ENCODE results near the gene GALK2.
A peak's percentile ranks its signal among the peaks of the same experiment; 100 is the strongest.

GALK2 gene

GRCh38 chr15:49145651-49146609, 24.1 kb upstream of the GALK2 start:
- Histone ChIP-seq H3K4me3 (ENCODE audit: low read depth in 1 of 2, low read length in 1 of 2) (no peak overlapping the region), H3K27ac (no peak overlapping the region), H3K27me3 (no peaks in the 10 kb centered on the region), H3K36me3 (peaks cover 30% of the 10 kb centered on the region), H3K9me3 (no peaks in the 10 kb centered on the region), H3K4me1 (ENCODE audit: control insufficient read depth in 1 of 2, insufficient read depth in 1 of 2, low read depth in 1 of 2, low read length in 1 of 2) (peaks cover 24 to 29% of the 10 kb centered on the region in 2 experiments)
- TF ChIP-seq CTCF (IDR thresholded peaks at IDR 0.05): no peak

- Histone ChIP-seq H3K27me3 (no peaks in the 10 kb centered on the region), H3K27ac (peak overlapping the region; percentile 56), H3K36me3 (peaks cover 8% of the 10 kb centered on the region), H3K4me3 (ENCODE audit: low read depth in 1 of 2, low read length in 1 of 2) (no peak overlapping the region), H3K4me1 (ENCODE audit: control insufficient read depth in 1 of 2, insufficient read depth in 1 of 2, low read depth in 1 of 2, low read length in 1 of 2) (peaks cover 24 to 32% of the 10 kb centered on the region in 2 experiments), H3K9me3 (no peaks in the 10 kb centered on the region)
- no peak for TF ChIP-seq CTCF (IDR thresholded peaks at IDR 0.05)
Measured at GRCh38 chr15:49148298-49148697, 21.7 kb upstream of the GALK2 start.

GRCh38 chr15:49148727-49149126, 21.3 kb upstream of the GALK2 start:
- no peak for TF ChIP-seq CTCF (IDR thresholded peaks at IDR 0.05)
- Histone ChIP-seq H3K4me1 (ENCODE audit: control insufficient read depth in 1 of 2, insufficient read depth in 1 of 2, low read depth in 1 of 2, low read length in 1 of 2) (peaks cover 26 to 36% of the 10 kb centered on the region in 2 experiments), H3K27ac (peak overlapping the region; percentile 56), H3K9me3 (no peaks in the 10 kb centered on the region), H3K27me3 (no peaks in the 10 kb centered on the region), H3K4me3 (ENCODE audit: low read depth in 1 of 2, low read length in 1 of 2) (no peak overlapping the region), H3K36me3 (peaks cover 3% of the 10 kb centered on the region)

GRCh38 chr15:49151831-49152230, 18.2 kb upstream of the GALK2 start:
- no peak for TF ChIP-seq CTCF (IDR thresholded peaks at IDR 0.05)
- H3K27me3 ChIP-seq: no peaks in the 10 kb centered on the region
- H3K4me1 ChIP-seq (ENCODE audit: control insufficient read depth in 1 of 2, insufficient read depth in 1 of 2, low read depth in 1 of 2, low read length in 1 of 2): peaks cover 52 to 63% of the 10 kb centered on the region in 2 experiments
- H3K4me3 ChIP-seq (ENCODE audit: low read depth in 1 of 2, low read length in 1 of 2): no peak overlapping the region
- no peaks in the 10 kb centered on the region for H3K36me3 ChIP-seq
- H3K27ac ChIP-seq: no peak overlapping the region
- no peaks in the 10 kb centered on the region for H3K9me3 ChIP-seq

- Histone ChIP-seq H3K4me3 (ENCODE audit: low read depth in 1 of 2, low read length in 1 of 2) (no peak overlapping the region), H3K4me1 (ENCODE audit: control insufficient read depth in 1 of 2, insufficient read depth in 1 of 2, low read depth in 1 of 2, low read length in 1 of 2) (peaks cover 54 to 59% of the 10 kb centered on the region in 2 experiments), H3K9me3 (no peaks in the 10 kb centered on the region), H3K27ac (no peak overlapping the region), H3K36me3 (no peaks in the 10 kb centered on the region), H3K27me3 (no peaks in the 10 kb centered on the region)
- TF ChIP-seq CTCF (IDR thresholded peaks at IDR 0.05): no peak
Measured at GRCh38 chr15:49152552-49153312, 17.3 kb upstream of the GALK2 start.
